Measurements from ENCODE around the gene TM9SF2.
"Not testable (repeated sequence)": the region's sequence is repeated elsewhere in the genome, so short reads cannot be mapped to it uniquely, and the experiment has no call there.

TM9SF2 gene

DNA sequence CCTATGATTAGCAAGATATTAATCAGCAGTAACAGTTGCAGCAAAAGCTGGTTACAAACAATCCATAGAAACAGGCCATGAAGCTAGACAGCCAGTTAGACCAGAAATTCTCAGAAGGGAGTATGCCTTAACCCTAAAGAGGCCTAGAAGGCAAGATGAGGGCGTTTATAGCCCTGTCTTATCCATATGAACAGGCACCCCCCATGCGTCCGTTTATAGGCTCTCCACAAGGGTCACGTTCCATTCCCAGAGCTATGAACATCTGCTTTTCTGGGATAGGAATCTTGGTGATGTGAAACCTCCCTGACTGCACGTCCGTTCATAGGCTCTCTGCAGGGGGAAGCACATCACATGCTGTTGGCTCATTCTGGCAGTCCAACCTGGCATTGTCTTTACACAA lies 67.6 kb downstream of the TM9SF2 start:
- not testable (repeated sequence) for H3K27ac Mint-ChIP-seq; H3K9me3 Mint-ChIP-seq; H3K36me3 Mint-ChIP-seq (ENCODE audit: low read depth); H3K27me3 Mint-ChIP-seq; H3K4me3 Mint-ChIP-seq; DNase-seq; ATAC-seq
- peaks cover 10% of the 10 kb centered on the region for H3K4me1 Mint-ChIP-seq

DNA sequence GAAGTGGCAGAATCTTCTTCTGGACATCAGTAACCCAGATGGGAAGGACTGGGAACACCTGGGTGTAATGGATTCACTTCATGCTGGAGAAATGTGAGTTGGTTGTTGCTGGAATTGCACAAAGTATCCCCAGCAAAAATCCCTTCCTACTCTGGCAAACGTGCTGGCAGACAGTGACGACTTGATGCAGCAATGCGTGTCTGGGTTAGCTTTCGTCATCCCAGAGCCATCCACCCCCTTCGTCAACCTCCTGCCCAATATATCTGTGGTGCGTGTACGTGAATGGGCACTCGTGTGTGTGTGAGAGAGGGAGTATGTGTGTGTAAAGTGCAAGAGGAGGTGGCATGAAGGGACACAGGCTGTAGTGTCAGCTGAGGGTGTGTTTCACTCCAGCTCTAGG lies 70.9 kb downstream of the TM9SF2 start:
- Mint-ChIP-seq H3K9me3 (no peaks in the 10 kb centered on the region), H3K27ac (no peak overlapping the region), H3K4me3 (no peak overlapping the region), H3K4me1 (peaks cover 2% of the 10 kb centered on the region), H3K36me3 (ENCODE audit: low read depth) (no peaks in the 10 kb centered on the region), H3K27me3 (no peaks in the 10 kb centered on the region)
- DNase-seq: no peak
- no peak for ATAC-seq

DNA sequence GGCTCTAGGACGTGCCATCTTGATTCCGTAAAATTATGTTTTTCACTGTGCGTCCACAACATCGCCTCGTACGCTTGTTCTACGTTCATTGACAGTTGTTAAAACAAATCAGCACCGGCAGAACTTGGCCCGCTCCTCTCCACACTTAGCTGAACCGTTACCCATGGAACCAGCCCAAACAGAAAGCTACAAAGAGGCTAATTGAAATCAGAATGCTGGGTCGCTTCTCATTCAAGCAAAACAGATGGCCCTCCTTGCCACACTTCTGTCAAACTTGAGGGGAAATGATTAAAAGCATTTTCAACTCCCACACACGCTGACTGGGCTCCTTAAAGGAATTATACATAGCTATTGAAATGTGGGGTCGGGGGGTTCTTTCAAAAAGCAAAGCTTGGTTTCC lies 71.6 kb downstream of the TM9SF2 start:
- Mint-ChIP-seq H3K36me3 (ENCODE audit: low read depth) (no peaks in the 10 kb centered on the region), H3K27me3 (no peaks in the 10 kb centered on the region), H3K4me3 (no peak overlapping the region), H3K4me1 (peaks cover 2% of the 10 kb centered on the region), H3K9me3 (no peaks in the 10 kb centered on the region), H3K27ac (no peak overlapping the region)
- no peak for ATAC-seq
- no peak for DNase-seq

DNA sequence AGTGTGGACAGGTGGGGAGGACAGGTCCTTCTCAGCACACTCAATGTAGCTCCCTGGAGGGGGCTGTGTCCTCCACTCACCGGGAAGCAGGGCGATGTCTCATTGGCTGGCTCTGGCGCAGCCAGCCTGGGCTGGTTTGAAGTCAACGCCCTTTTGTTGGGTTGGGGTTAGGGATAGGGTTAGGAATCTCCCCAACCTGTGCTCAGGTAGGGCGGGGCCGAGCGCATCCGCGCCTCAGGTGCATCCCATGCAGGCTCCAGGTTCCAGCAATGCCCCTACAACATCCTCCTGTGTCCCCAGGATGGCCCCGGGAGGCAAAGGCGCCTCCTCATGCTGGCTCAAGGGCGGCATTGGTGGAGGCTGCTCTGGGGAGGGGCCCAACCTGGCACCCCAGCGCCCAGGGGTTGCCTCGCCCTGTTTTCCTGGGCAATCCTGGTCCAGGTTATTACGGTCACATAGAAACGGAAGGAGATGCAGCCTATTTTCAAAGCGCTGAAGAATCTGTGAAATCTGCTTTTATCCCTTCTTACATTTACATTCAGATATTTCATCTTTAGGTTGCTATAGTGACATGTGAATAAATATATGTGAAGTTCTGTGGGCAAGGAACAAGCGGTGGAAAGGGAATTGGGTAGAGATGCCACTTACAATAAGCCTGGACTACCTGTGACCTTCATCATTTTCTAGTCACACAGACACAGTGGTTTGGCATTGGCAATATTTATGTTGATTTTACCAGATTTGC lies 74.3 kb downstream of the TM9SF2 start:
- Mint-ChIP-seq H3K4me3 (no peak overlapping the region), H3K36me3 (ENCODE audit: low read depth) (no peaks in the 10 kb centered on the region), H3K27ac (no peak overlapping the region), H3K27me3 (no peaks in the 10 kb centered on the region), H3K9me3 (no peaks in the 10 kb centered on the region), H3K4me1 (peaks cover 2% of the 10 kb centered on the region)
- ATAC-seq: no peak
- no peak for DNase-seq

DNA sequence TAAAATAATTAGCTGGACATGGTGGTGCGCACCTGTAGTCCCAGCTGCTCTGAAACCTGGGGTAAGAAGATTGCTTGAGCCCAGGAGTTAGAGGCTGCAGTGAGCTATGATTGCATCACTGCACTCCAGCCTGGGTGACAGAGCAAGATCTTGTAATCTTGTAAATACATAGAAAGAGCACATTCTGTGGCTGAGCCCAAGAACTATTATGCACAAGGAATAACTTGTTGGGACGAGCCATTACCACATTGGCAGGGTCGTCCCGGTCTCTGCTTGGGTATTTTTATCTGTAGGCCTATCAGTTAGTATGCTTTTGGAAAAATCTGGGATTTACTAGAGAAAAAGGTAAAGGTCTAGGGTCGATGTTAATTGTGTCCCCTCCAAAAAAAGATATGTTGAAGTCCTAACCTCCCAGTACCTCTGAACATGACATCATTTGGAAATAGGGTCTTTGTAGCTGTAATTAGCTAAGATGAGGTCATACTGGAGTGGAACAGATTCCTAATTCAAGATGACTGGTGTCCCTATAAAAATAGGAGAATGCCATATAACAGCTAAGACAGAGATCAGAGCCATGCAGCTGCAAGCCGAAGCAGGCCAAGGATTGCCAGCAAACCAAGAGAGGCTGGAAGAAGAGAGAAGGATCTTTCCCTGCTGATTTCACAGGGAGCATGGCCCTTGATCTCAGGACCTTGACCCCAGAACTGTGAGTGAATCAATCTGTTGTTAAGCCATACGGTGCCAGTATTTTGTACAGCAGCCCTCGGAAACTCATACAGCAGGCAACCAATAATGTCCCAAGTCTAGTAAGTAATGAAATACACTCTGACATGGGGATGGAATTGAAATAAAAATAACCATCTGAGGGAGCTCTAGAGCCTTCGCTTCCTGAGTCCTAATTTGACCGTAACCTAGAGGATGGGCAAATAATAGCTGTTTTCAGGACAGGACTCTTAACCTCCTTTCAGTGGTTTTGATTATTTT lies 77.0 kb downstream of the TM9SF2 start:
- H3K4me1 Mint-ChIP-seq: peaks cover 2% of the 10 kb centered on the region
- no peak overlapping the region for H3K27ac Mint-ChIP-seq
- no peak for ATAC-seq
- H3K9me3 Mint-ChIP-seq: no peaks in the 10 kb centered on the region
- H3K4me3 Mint-ChIP-seq: no peak overlapping the region
- H3K27me3 Mint-ChIP-seq: no peaks in the 10 kb centered on the region
- DNase-seq: no peak
- H3K36me3 Mint-ChIP-seq (ENCODE audit: low read depth): no peaks in the 10 kb centered on the region

DNA sequence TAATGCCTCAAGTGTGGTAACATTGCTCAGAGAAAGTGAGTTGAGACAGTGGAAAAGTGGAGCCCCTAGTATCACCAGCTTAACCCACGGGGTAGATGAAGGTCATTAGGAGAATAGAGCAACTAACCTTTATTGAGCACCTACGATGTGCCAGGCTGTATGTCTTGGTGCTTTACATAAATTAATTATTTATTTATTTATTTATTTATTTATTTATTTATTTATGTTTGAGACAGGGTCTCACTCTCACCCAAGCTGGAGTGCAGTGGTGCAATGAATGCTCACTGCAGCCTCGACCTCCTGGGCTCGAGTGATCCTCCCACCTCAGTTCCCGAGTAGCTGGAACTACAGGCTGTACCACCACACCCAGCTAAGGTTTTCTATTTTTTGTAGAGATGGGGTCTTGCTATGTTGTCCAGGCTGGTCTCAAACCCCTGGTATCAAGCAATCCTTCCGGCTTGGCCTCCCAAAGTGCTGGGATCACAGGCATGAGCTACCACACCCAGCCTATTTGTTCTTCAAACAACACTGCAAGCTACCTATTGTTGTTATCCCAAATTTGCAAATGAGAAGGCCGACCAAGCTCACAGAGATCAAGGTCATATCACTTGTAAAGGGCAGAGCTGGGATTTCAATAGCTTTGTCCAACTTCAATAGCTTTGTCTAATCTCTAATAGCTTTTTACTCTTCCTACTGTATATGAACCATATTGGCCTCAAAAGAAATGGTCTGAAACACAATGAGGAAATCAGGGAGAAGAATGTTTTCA lies 79.4 kb downstream of the TM9SF2 start:
- Mint-ChIP-seq H3K4me3 (no peak overlapping the region), H3K9me3 (no peaks in the 10 kb centered on the region)

DNA sequence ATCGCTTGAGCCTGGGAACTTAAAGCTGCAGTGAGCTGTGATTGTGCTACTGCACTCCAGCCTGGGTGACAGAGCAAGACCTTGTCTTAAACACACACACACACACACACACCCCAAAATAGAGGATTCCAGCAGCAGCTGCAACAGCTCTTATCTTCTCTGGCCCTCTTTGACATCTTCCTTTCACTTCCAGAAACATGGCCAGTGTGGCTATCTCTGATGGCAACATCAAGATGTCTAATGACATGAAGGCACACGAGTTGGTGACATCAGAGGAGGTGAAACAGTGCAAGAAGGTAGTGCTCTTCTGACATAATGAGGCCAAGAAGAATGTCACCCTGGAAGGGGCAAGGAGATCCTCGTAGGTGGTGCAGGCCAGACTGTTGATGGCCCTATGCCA lies 81.2 kb downstream of the TM9SF2 start:
- Mint-ChIP-seq H3K4me1 (no peaks in the 10 kb centered on the region), H3K36me3 (ENCODE audit: low read depth) (no peaks in the 10 kb centered on the region), H3K9me3 (no peaks in the 10 kb centered on the region), H3K27ac (no peak overlapping the region), H3K27me3 (no peaks in the 10 kb centered on the region), H3K4me3 (no peak overlapping the region)
- ATAC-seq (no peak), DNase-seq (no peak)

More for the DNA sequence above, 79.4 kb downstream of the TM9SF2 start:
- no peak for ATAC-seq
- Mint-ChIP-seq H3K27me3 (no peaks in the 10 kb centered on the region), H3K4me1 (no peaks in the 10 kb centered on the region), H3K36me3 (ENCODE audit: low read depth) (no peaks in the 10 kb centered on the region), H3K27ac (no peak overlapping the region)
- DNase-seq: no peak

DNA sequence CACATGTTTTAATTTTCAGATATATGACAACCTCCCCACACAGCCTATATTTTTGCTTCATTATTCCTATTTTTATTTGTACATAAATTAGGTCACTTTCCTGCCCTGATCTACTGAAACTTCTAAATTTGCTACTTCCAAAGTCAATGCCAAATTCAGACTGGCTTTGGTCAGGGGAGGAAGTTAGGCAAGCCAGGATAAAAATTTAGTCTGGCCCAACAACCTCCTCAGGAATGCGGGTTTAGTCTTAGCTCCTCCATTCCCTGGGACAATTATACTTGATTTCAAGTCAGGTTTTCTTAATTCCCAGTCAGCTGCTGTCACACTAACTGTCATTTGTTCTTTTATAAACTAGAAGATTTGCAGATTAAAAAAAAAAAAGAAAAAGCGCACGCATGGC lies 84.3 kb downstream of the TM9SF2 start:
- H3K27me3 Mint-ChIP-seq: no peaks in the 10 kb centered on the region
- H3K9me3 Mint-ChIP-seq: no peaks in the 10 kb centered on the region
- no peak overlapping the region for H3K27ac Mint-ChIP-seq
- ATAC-seq (no peak), DNase-seq (no peak)
- H3K36me3 Mint-ChIP-seq (ENCODE audit: low read depth): no peaks in the 10 kb centered on the region
- H3K4me1 Mint-ChIP-seq: no peaks in the 10 kb centered on the region
- no peak overlapping the region for H3K4me3 Mint-ChIP-seq

DNA sequence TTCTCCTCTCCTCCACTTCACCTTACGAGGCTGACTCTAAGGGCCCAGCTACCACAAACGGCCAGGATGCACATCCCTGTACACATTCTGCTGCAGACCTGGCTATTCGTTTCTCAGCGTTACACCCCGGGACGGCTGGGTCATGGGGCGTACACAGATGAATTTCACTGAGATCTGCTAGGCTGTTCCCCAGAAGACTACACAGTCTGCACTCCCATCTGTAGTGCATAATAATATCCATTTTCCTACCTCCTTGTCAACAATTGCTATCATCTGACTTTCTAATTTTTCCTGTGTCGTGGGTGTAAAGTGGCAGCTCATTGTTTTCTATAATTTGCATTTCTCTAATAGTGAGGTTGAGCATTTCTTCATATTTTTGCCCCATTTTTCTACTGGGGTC lies 85.7 kb downstream of the TM9SF2 start:
- Mint-ChIP-seq H3K27ac (no peak overlapping the region), H3K4me1 (peaks cover 4% of the 10 kb centered on the region), H3K9me3 (no peaks in the 10 kb centered on the region), H3K4me3 (no peak overlapping the region), H3K36me3 (ENCODE audit: low read depth) (no peaks in the 10 kb centered on the region), H3K27me3 (no peaks in the 10 kb centered on the region)
- ATAC-seq: no peak
- DNase-seq: no peak

DNA sequence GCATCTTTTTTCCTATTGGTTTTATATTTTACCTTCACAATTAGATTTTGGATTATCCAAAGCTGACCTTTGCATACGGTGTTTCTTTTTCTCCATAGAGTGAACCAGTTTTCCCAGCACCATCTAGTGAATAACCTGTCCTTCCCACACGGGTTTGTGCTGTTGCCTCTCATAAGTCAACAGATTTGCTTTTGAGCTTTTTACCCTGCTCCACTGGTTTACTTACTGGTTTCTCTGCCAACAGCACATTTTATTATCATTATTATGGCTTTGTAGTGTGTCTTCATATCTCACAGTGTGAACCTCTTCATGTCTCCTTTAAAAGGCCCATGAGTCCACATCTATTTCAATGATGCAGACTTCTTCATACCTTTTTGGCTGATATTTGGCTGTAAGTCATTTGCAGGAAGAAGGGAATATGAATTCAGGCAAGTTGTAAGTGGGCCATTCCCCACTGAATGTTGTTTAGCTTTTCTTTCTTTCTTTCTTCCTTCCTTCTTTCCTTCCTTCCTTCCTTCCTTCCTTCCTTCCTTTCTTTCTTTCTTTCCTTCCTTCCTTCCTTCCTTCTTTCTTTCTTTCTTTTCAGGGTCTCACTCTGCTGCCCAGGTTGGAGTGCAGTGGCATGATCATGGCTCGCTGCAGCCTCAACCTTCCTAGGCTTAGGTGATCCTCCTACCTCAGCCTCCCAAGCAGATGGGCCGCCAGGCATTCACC lies 86.8 kb downstream of the TM9SF2 start:
- H3K4me1 Mint-ChIP-seq: peaks cover 4% of the 10 kb centered on the region
- H3K9me3 Mint-ChIP-seq: no peaks in the 10 kb centered on the region

DNA sequence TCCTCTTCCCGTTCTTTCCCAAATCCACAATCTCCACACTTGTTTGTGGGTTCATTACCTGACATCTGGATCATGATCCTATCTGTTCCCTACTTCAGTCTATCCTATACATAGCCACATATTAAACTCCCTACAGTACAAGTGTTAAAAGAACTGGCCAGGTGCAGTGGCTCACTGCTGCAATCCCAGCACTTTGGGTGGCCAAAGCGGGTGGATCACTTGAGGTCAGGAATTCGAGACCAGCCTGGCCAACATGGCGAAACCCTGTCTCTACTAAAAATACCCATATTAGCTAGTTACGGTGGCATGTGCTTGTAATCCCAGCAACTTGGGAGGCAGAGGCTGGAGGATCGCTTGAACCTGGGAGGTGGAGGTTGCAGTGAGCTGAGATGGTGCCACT lies 88.3 kb downstream of the TM9SF2 start:
- DNase-seq (no peak), ATAC-seq (no peak)
- H3K4me3 Mint-ChIP-seq: no peak overlapping the region
- H3K9me3 Mint-ChIP-seq: no peaks in the 10 kb centered on the region
- no peaks in the 10 kb centered on the region for H3K36me3 Mint-ChIP-seq (ENCODE audit: low read depth)
- H3K27me3 Mint-ChIP-seq: no peaks in the 10 kb centered on the region
- no peak overlapping the region for H3K27ac Mint-ChIP-seq
- peaks cover 4% of the 10 kb centered on the region for H3K4me1 Mint-ChIP-seq

More for the DNA sequence above, 86.8 kb downstream of the TM9SF2 start:
- H3K27ac Mint-ChIP-seq: no peak overlapping the region
- H3K36me3 Mint-ChIP-seq (ENCODE audit: low read depth): no peaks in the 10 kb centered on the region
- H3K27me3 Mint-ChIP-seq: no peaks in the 10 kb centered on the region
- H3K4me3 Mint-ChIP-seq: no peak overlapping the region
- DNase-seq (no peak), ATAC-seq (no peak)

DNA sequence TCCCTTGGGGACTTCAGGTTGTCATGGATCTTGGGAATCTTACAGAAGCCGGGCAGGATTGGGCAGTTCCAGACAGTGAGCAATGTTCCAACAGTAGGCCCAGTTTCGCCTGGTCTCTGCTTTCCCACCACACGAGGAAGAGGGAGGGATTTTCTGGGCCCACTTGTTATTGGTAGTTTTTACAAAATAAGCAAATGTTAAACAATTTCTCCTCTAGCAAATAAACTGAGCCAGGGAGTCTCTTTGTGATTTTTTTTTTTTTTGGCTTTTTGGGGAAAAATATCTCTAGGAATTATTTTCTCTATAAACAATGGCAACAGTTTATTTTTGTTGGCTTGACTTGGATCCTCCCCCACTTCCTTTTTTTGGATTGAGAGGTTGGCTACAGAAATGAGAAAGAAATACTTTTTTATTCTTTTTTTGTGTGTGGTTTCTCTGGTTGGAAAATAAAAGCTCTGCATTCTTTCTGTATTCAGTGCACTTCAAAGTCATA lies 89.3 kb downstream of the TM9SF2 start:
- Mint-ChIP-seq H3K4me1 (peaks cover 4% of the 10 kb centered on the region), H3K36me3 (ENCODE audit: low read depth) (no peaks in the 10 kb centered on the region), H3K27ac (no peak overlapping the region), H3K4me3 (no peak overlapping the region), H3K9me3 (no peaks in the 10 kb centered on the region), H3K27me3 (no peaks in the 10 kb centered on the region)
- DNase-seq: no peak
- ATAC-seq: no peak

DNA sequence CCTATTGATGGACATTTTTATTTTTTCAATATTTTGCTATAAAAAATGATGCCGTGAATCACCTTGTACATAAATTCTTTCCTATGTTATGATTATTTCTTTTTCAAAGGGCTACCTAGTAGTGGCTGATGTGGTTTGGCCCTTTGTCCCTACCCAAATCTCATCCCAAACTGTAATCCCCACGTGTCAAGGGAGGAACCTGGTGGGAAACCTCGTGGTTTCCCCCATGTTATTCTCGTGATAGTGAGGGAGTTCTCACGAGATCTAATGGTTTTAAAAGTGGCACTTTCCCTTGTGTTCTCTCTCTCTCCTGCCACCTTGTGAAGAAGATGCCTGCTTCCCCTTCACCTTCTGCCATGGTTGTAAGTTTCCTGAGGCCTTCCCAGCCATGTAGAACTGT lies 94.9 kb downstream of the TM9SF2 start:
- Mint-ChIP-seq H3K4me3 (no peak overlapping the region), H3K27ac (no peak overlapping the region), H3K36me3 (ENCODE audit: low read depth) (no peaks in the 10 kb centered on the region), H3K4me1 (peaks cover 8% of the 10 kb centered on the region), H3K27me3 (no peaks in the 10 kb centered on the region), H3K9me3 (no peaks in the 10 kb centered on the region)
- DNase-seq (no peak), ATAC-seq (no peak)

DNA sequence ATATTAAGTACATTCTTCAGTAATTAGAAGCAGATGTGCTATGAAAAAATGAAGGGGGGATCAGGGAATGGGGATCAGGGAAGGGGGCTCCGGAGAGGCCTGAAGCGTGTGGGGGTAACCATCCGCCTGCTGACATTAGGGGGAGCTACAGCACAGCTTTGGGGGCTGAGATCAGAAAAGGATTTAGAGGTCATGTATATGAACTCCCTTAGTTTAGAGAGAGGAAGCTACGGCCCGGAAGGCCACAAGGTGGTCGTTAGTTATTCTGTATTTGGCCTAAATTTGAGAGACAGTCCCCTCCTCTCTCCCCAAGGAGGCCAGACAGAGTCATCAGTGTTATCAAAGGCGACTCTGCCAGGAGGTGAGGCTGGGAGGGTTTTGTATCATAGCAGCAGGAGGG lies 99.0 kb downstream of the TM9SF2 start:
- Mint-ChIP-seq H3K9me3 (no peaks in the 10 kb centered on the region), H3K4me3 (no peak overlapping the region), H3K4me1 (peaks cover 29% of the 10 kb centered on the region), H3K27me3 (no peaks in the 10 kb centered on the region), H3K27ac (no peak overlapping the region), H3K36me3 (ENCODE audit: low read depth) (no peaks in the 10 kb centered on the region)
- ATAC-seq (no peak), DNase-seq (peak; percentile 36)

Measured in activated naive CD8-positive, alpha-beta T cell treated with anti-CD3 and anti-CD28 coated beads, Interleukin-2, amount 50 U/mL, for 24 hours (primary cell).